Activated T-cell treated with anti-CD3 and anti-CD28 coated beads, Interleukin-2, amount 50 U/mL, for 1 hour (primary cell): ENCODE data around the gene ZC3H12A.

Experiments used
- DNase-seq: peaks from one replicate; pipeline ENCODE4 v3.0.0-alpha.2; 2020

ZC3H12A gene

DNA sequence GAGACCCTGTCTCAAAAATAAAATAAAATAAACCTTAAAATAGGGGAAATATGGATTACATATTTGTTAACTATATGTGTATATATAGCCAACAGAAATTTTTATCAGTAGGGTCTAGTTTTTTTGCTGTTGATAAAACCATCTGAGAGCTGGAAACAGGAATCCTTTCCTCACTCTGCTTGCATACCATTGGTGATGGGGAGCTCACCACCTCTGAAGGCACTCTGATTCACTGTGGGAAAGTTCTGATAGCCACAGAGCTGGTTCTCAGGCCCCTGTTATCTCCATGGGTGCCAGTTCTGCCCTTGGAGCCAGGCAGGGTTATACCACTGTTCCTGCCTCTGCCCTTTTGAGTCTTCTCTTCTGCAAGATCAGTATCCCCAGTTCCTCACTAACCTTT lies 17.8 kb upstream of the ZC3H12A start:
- no peak for DNase-seq

DNA sequence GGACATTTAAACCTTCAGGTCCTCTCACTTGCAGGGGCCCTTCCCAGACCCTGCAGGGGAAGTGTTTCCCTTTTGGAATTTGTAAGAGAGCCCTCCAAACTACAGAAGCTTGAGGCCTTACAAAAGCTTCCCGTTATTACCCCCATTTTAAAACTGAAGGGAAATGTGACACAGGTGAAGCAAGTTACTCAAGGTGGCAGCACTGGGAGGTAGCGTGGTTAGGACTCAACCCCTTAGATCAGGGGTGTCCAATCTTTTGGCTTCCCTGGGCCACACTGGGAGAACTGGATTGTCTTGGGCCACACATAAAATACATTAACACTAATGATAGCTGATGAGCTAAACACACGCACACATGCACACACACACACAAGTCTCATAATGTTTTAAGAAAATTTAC lies 15.8 kb upstream of the ZC3H12A start:
- DNase-seq = no peak

DNA sequence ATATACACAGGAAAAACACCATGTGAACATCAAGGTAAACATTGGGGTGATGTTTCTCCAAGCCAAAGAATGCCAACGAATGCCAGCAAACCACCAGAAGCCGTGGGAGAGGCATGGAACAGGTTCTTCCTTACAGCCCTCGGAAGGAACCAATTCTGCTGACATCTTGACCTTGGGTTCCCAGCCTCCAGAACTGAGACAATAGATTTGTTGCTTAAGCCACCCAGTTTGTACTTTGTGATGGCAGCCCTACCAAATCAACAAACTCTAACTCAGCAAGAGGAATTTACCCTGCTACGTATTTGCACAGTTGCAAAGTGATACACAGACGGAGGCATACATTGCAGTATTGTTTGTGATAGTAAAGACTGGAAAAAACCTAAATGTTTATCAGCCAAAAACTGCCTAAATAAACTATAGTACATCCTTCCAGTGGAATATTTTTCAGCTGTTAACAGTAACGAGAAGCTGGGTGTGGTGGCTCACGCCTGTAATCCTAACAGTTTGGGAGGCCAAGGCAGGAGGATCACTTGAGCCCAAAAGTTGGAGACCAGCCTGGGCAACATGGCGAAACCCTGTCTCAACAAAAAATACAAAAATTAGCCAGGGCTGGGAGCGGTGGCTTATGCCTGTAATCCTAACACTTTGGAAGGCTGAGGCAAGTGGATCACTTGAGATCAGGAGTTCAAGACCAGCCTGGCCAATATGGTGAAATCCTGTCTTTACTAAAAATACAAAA lies 12.5 kb upstream of the ZC3H12A start:
- no peak for DNase-seq

DNA sequence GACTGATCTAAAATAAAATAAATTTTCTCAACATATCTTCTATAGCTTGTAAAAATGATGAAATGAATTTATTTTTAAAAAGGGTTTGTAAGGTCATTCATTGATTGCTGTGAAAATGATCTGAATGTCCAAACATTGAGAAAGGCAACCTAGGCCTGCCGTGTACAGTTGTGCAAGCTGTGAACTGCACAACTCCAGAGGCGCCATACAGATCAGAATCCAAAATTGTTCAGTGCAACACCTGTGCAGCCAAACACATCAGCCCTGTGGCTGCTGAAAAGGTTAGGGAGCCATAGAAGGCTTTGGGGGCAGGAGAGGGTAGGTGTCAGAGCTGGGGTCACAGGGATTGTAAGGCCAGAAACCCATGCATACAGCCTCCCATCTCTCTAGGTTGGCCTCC lies 9.9 kb upstream of the ZC3H12A start:
- DNase-seq = no peak

DNA sequence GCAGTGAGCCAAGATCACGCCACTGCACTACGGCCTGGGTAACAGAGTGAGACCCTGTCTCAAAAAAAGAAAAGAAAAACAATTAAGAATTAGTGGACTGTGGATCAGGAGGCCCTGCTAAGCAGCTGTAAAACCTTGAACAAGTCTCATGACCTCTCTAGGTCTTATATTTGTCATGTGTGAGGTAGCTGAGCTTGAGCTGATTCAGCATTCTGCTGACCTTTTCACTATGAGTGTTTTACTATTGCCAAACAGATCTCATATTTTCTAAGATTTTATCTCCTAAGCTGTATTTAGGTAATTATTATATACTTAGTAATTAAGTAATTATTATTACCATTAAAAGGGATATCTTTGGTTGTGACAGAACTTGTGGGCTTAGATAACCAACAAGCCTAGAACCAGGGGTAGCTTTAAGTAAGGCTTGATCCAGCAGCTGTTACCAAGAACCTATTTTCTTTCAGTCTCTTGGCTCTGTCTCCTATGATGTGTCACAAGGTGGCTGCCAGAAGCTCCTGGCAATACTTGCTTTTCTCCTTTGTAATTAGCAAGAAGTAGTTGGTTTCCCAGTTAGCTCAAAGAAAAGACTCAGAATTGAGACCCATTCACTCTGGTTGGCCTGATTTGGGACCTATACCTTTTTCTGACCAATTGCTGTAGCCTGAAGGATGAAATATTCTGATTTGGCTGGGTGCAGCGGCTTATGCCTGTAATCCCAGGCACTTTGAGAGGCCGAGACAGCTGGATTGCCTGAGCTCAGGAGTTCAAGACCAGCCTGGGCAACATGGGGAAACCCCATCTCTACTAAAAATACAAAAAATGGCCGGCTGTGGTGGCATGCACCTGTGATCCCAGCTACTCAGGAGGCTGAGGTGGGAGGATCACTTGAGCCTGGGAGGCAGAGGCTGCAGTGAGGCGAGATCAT lies 8.5 kb upstream of the ZC3H12A start:
- DNase-seq = no peak

DNA sequence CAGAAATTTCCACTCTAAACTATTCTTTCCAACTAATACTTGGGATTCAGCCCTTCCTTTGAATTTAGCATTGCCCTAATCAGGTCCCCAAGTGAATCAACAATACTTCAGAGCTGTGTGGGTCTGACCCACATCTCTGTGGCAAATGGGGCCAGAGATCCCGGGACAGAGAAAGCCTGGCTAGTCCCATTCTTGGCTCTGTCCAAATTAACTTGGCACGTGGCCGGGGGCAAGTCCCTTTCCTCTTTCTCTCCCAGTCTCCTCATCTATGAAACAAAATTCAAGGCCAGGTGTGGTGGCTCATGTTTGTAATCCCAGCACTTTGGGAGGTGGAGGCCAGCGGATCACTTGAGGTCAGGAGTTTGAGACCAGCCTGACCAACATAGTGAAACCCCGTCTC lies 6.3 kb upstream of the ZC3H12A start:
- DNase-seq = no peak

DNA sequence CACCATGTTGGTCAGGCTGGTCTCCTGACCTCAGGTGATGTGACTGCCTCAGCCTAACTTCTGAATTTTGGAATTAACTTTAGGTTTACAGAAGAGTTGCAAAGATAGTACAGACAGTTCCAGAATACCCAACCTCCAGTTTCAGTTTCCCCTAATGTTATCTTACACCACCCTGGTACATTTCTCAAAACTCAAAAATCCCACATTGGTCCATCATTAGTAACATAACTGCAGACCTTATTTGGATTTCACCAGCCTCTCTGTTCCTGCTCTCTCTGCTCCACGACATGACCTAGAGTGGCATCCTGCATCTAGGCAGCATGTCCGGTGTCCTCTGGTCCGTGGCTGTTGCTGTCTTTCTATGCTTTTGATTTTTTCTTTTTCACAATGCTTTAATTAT lies 5.0 kb upstream of the ZC3H12A start:
- DNase-seq = no peak

DNA sequence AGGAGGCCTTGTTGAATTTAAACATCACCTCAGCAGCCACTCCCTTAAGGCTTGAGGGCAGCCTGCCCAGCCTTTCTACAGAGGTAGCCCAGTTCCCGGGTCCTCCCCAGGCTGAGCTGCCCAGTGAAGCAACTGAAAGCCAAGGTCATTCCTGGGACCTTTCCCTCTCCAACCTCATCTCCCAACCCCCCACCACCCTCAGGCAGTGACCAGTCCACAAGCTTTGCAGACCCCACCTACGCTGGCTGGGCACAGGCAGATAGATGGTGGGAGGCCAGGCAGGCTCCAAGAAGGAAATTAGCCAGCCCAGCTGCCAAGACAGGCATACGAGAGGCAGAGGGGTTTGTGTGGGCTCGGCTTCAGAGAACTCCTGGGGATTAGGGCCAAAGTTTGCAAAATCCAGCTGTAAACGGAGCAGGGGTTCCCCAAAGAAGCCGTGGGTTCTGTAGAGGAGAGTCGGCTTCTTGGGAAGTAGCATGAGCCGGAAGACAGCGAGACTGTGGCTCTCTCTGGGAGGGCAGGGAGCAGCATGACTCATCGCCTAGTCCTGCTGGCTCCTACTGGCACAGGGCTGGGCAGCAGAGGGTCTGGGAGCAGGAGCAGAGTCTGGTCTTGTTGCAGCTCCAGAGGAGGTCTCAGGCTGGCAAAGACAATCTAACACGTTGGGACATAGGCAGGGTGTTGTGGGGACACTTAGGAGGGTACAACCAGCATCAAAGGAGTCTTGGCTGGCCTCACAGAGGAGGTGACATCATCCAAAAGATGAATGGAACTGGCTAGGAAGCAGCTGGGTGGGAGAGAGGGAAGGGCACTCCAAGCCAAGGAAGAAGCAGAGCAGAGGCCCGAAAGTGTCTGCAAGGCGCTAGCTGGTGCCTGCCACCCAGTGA lies 2.8 kb upstream of the ZC3H12A start:
- DNase-seq = no peak

DNA sequence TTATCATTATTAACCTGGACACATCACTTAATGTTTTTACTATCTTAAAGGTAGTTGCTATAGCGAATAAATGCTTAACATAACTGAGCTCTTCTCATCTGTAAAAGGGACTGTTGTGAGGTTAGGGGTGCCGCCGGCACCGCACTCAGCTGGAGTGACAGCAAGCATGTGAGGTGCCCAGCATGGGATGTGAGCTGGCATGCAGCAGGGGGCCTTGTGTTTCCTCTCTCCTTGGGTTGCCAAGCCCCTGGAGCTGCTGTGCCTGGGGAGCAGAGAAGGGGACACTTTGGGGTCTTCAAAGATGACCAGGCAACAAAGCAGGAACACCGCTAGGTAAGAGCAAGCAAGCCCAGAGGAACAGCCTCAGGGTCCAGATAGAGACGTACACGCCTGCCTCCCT lies 2.1 kb upstream of the ZC3H12A start:
- DNase-seq = no peak

DNA sequence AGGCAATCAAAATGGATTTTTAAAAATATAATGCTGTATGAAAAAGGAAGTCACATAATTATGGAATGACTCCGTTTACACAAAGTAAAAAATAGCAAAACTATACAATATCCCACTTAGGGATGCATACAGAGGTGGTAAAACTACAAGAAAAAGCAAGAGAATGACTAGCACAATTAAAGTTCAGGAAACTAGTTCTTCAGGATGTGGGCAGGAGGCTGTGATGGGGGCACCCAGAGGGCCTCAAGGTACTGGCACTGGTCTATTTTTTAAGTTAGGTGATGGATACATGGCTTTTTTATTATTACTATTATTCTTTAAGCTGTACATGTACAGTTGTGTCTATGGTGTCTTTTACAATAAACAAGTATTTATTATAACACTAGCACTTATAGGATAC lies 1.4 kb upstream of the ZC3H12A start:
- DNase-seq = no peak

DNA sequence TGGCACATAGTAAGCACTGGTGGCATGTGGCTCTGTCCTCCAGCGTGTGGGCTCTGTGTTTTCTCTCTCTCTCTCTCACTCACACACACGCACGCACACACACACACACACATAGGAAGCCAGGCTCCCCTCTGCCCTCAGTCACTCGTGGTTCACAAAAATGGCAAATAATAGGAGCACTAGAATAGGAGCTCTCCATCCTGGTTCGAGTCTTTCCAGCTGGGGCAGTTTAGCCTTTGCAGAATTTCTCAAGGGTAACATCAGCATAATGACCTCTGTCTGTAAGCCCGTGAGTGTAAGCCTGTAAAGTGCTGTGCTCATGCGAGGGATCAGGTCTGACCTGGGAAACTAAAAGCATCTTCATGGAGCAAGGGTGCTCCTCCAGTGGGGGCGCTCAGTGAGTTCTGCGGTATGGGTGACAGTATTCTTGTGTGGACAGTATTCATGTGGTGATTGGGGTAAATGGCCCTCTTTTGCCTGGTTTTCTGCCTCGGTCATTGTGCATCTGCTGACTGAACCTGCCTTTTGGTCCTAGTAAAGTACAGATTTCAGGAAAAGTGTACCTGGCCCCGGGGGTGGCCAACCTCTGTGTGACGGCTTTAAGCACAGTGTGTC lies 842 bp upstream of the ZC3H12A start:
- DNase-seq = no peak

DNA sequence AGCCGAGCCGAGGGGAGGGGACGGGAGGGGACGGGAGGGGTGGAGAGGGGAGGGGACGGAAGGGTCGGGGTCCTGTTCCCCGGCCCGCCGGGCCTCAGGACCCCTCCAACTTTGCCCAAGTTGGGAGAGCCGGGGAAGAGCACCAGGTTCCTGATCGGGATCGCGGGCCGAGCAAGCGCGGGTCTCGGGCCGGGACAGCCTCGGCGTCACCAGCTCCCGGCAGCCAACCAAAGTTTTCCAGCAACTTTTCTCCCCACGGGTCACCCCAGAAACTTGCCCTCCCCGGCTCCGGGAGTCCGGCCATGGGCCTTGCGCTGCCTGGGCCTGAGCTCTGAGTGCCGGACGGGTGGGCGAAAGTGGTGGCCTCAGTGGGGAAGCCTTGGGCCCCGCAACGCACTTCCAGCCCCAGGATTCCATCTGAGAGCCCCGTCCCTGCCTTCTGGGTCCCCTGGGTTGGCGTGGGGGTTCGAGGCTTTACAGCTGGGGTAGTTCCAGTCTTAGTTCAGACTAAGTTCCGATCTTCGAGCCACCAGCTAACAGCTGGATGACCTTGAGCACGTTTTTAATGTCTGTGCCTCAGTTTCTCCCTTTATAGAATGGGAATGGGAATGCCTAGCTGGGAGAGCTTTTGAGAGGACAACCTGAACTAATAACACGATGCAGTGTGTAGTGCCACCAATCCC lies 458 bp downstream of the ZC3H12A start:
- DNase-seq = no peak

DNA sequence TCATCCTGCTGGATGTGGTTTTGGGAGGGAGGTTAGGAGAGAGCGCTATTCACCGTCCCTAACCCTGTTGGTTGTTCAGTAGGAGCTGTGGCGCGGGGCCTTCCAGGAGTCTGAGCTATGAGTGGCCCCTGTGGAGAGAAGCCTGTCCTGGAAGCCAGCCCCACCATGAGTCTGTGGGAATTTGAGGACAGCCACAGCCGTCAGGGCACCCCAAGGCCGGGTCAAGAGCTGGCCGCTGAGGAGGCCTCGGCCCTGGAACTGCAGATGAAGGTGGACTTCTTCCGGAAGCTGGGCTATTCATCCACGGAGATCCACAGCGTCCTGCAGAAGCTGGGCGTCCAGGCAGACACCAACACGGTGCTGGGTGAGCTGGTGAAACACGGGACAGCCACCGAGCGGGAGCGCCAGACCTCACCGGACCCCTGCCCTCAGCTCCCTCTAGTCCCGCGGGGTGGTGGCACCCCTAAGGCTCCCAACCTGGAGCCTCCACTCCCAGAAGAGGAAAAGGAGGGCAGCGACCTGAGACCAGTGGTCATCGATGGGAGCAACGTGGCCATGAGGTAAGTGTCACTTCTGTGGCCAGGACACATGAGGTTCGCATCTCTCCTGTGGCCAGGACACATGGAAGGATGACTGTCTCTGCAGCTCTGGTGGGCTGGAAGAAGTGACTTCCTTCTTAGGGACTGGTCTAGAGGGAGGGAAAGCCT lies 1.2 kb downstream of the ZC3H12A start:
- DNase-seq = peak; percentile 38

DNA sequence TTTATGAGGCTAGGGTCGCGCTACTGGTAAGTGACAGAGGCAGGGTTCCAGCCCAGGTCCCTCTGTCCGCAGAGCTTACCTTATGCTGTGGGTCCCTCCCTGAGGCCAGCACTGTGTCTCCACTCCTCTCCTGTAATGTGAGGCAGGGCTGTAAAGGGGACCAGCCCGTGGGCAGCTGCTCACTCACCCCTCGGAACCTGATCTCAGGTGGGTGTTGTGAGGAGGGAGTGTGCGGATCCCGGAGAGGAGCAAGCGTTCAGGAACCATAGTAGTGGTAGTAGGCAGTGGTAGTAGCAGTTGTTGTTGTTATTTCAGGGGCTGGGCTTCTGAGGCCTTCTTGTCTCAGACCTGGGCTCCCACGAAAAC lies 1.7 kb downstream of the ZC3H12A start:
- peak; percentile 39 for DNase-seq

DNA sequence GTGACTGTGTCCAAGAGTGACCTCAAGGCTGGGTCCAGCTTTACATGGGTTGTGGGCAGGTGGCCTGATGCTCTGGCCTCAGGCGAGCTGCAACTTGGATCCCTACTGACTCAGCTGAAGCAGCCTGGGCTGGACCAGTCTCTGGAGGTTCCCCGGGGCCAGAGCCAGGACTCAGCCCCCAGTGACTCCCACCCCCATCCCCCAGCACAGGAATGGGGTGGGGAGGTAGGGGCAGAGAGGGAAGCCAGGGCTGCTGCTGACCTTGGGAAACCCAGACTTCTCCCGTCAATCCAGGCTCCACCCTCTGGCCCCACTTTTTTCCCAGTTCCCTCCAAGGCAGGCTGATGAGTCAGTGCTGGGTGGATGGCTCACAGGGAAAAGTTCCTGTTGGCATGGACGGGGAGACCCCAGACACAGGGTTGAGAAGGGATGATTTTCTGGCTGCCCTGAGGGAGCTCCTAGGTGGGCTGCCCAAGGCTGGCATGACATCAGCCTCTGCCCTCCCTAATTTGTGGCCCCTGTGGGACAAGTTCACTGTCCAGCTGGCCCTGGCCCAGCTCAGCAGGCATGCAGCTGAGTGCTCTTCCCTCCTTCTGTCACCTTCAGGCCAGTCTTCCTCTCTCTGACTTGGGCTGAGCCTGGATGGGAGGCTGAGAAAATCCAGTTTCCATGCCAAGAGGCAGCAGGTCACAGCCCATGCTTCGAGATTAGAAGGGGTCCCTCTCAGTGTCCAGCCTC lies 2.2 kb downstream of the ZC3H12A start:
- DNase-seq = no peak

DNA sequence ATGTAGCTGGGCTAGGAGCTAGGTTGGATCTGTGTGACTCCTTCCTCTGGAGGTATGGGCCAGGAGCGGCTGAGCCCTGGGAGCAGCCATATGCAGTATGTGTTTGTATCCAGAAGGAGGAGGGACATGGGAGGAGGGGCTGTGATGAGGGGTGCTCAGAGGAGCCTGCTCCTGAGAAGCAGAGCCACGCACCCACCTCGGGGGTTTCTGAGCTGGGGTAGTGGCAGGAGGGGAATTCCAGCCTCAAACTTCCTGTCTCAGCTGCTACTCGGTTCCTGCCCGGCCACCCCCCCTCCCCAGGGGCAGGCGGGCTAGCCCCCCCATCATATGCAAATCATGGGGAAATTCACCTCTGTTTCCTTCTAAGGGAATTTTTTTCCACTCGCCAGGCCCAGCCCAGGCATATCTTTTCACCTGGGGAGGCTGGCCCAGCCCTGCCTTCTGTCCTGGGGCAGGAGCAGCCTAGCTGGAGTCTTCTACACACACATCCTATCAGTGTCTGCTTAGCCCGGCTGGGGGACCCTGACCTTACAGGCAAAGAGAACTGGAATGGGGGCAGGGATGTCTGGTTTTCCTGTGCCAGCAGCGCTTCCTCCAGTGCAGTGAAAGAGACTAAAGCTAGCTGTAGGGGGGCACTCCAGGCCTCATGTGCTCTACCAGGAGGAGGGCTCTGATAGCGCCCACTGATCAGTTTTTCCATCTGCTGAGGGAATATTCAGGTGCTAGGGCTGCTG lies 3.0 kb downstream of the ZC3H12A start:
- DNase-seq = peak; percentile 81

DNA sequence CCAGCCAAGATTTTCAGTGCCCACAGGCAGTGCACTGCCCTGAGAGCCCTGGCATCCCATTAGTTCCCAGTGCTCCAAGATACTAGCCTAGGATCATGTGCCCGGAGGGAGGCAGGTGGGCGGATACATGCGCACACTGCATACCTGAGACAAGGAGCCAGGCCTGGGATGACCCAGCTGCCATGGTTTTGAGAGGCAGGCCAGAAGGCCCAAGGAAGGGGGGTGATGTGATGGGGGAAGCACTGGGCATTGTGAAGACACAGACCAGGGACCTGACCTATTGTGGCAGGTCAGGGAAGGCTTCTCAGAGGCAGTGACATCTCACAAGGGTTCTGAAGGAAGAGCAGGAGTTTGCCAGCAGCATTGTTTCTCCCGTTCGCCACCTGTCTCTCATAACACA lies 3.6 kb downstream of the ZC3H12A start:
- DNase-seq = peak; percentile 36

DNA sequence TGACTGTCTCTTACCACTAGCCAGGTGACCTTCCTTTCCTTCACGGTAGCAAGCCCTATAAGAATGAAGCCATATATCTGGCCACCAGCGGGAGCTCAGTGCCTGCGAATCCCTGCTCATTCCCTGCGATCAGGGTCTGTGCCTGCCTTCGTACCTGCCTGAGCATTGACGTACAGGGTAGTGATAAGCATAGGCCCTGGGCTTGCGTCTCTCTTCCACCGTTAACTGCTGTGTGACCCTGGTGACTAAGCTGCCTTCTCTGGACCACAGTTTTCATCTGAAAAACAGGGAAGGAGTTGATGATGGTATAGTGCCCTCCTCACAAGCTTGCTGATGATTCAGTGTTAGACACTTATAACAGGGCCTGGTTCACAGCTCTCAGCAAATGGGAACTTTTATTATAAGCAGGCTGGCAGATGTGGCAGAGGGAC lies 4.1 kb downstream of the ZC3H12A start:
- peak; percentile 58 for DNase-seq

DNA sequence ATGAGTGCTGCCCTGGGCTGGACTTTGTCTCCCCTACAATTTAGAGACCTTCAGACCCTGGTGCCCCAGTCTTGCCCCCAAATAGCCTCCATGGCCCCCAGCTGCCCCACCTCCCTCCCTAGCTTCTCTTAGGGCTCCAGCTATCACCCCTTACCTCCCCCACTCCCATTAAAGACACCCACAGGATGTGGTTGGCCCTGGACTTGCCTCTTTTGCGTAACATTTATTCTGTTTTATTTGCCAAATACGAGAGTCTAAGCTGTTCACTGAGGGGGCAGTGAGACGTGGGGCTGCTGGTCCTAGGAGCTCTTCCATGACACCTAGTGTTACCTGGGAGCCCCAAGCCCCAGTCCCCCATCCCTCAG lies 4.5 kb downstream of the ZC3H12A start:
- peak; percentile 53 for DNase-seq
